Activated CD8-positive, alpha-beta memory T cell treated with anti-CD3 and anti-CD28 coated beads, Interleukin-2, amount 10 ng/mL, durations not matched to agents 7 days and 5 days (primary cell): ENCODE data around the gene CSF1R. TPM values are rescaled to one million over a fixed set of nuclear protein-coding genes. Genes with fewer than 3 reads are reported as not detected.

Experiments used
- ATAC-seq: fragments of 150-1000 bp; cut with Tn5 transposase; one replicate; pipeline ENCODE4 v1.10.0; 2021; ENCODE audit warnings: moderate library complexity
- CTCF ChIA-PET: fragments of 350-600 bp; sonication (Branson Sonifier 250); formaldehyde crosslinking; loops from one replicate; lab custom pipeline; 2021; ENCODE audit warnings: antibody characterized with exemption; lab: Charles Lee
- DNase-seq: peaks from one replicate; pipeline ENCODE4 v3.0.0-alpha.2; 2020
- H3K27ac Mint-ChIP-seq: one replicate; pipeline ENCODE4 v1.8.0; 2021; ENCODE audit warnings: mild to moderate bottlenecking, mixed read lengths
- H3K27me3 Mint-ChIP-seq: one replicate; pipeline ENCODE4 v1.8.0; 2021; ENCODE audit warnings: mixed read lengths
- H3K36me3 Mint-ChIP-seq: one replicate; pipeline ENCODE4 v1.8.0; 2021; ENCODE audit warnings: mild to moderate bottlenecking, mixed read lengths
- H3K4me1 Mint-ChIP-seq: one replicate; pipeline ENCODE4 v1.8.0; 2021; ENCODE audit warnings: mixed read lengths
- H3K4me3 Mint-ChIP-seq: one replicate; pipeline ENCODE4 v1.8.0; 2021; ENCODE audit warnings: mild to moderate bottlenecking, moderate library complexity, mixed read lengths
- H3K9me3 Mint-ChIP-seq: one replicate; pipeline ENCODE4 v1.8.0; 2022; ENCODE audit warnings: low read depth, mixed read lengths
- total RNA-seq, 2 experiments: library from RNA; stranded (reverse); gene quantifications; one replicate each; pipeline ENCODE4 v1.2.3, GENCODE V29; 2021

The CSF1R gene
- total RNA-seq, 2 experiments from 2014 or later, result 0.26 TPM; not detected in 1

DNA sequence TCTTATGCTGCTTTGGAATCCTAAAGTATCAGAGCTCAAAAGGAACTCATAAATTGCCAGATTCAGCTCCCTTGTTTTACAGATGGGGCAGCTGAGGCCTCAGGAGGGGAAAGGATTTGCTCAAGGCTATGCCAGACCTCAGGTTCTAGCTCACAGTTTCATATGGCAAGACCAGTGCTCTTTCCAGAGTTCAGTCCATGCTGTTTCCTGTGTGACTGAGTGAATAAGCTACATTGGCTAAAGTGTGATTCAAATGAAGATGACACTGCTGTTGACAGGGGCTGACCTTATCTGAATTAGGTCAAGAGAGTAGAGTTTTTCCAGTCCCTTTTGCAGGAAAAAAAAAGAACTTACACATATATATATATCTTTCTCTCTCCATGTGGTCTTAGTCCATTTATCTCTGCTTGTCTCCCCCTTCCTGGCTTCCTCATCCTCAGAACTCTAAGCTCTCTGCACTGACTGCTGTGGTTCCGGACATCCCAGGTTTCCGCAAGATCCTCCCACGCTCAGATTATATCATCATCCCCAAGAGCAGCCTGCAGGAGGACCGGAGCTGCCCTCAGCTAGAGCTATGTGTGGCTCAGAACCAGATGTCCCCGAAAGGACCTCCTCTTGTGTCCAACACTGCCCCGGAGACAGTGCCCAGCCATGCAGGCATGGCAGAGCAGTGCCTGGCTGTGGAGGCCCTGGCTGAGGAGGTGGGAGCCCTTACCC, 76.5 kb downstream of the CSF1R start:
- H3K27ac Mint-ChIP-seq, result no peak overlapping the region
- CTCF ChIA-PET, result no interaction called here
- H3K27me3 Mint-ChIP-seq, result no peaks in the 10 kb centered on the region
- ATAC-seq (no peak), DNase-seq (no peak)
- H3K4me3 Mint-ChIP-seq, result no peak overlapping the region
- no peaks in the 10 kb centered on the region for H3K9me3 Mint-ChIP-seq
- peaks cover 19% of the 10 kb centered on the region for H3K4me1 Mint-ChIP-seq
- peaks cover 80% of the 10 kb centered on the region for H3K36me3 Mint-ChIP-seq

DNA sequence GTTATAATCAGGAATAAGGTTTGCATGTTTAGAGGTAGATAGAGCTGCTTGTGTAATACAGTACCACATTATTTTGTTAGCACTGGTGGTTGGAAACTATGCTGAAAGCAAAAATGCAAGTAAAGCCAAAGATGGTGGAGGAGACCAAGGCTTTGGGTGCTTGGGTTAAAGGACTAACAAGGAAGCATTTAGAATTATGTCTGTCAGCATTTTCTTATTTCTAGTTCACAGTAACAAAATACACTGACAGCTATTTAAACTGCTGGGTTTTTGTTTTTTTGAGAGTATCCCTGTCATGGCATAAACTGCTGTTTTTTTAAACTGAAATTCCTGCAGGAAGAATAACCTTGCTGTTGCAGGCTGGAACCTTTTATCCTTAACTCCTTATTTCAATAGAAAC, 79.3 kb downstream of the CSF1R start:
- CTCF ChIA-PET, result interaction anchor here (0.6 to 1.0 kb wide), 3 partner anchors 45 to 211 kb away, joined by 3 to 4 read pairs (median 3); no protein-coding TSS in a partner anchor
- Mint-ChIP-seq H3K27ac (no peak overlapping the region), H3K4me1 (peaks cover 40% of the 10 kb centered on the region), H3K9me3 (no peaks in the 10 kb centered on the region), H3K4me3 (no peak overlapping the region), H3K36me3 (peaks cover 65% of the 10 kb centered on the region), H3K27me3 (no peaks in the 10 kb centered on the region)
- DNase-seq, result no peak
- ATAC-seq, result no peak

DNA sequence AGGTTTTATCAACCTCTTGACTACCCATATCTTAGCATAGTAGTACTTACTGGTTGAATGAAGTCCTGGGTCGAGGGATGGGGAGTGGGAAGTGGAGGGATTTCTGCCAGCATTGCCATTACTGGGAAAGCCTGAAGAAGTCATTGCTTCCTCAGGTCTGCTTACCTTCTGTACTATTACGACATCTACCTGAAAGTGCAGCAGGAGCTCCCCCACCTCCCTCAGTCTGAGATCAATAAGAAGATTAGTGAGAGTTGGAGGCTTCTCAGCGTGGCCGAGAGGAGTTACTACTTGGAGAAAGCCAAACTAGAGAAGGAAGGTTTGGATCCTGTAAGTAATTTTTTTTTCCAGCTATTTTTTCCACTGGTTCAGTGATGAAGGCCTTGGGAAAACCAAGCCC, 80.0 kb downstream of the CSF1R start:
- H3K27ac Mint-ChIP-seq, result no peak overlapping the region
- DNase-seq (no peak), ATAC-seq (no peak)
- H3K4me3 Mint-ChIP-seq, result no peak overlapping the region
- H3K36me3 Mint-ChIP-seq, result peaks cover 64% of the 10 kb centered on the region
- H3K9me3 Mint-ChIP-seq, result no peaks in the 10 kb centered on the region
- CTCF ChIA-PET, result interaction anchor here (0.6 to 1.0 kb wide), 2 partner anchors 44 to 92 kb away, joined by 3 to 4 read pairs; no protein-coding TSS in a partner anchor
- H3K4me1 Mint-ChIP-seq, result peaks cover 46% of the 10 kb centered on the region
- H3K27me3 Mint-ChIP-seq, result no peaks in the 10 kb centered on the region

Other genes starting within 250 kb of the CSF1R start
- gene PDE6A, start 141.8 kb downstream of the CSF1R start, total RNA-seq, result not detected
- gene SLC26A2, start 125.8 kb downstream of the CSF1R start, total RNA-seq, result 1 to 10 TPM; 6.2 to 8.4 TPM
- 1 to 10 TPM; 1.7 to 2.9 TPM for gene TIGD6, start 85.9 kb downstream of the CSF1R start, total RNA-seq
- gene HMGXB3, start 85.8 kb downstream of the CSF1R start, total RNA-seq, result 10 to 100 TPM; 44.1 to 49.4 TPM
- 10 to 100 TPM; 53.3 to 68.9 TPM for gene PDGFRB, start 69.3 kb upstream of the CSF1R start, total RNA-seq
- gene CDX1, start 80.2 kb upstream of the CSF1R start, total RNA-seq, result not detected
- gene SLC6A7, start 103.5 kb upstream of the CSF1R start, total RNA-seq, result not detected
- not detected for gene CAMK2A, start 203.2 kb upstream of the CSF1R start, total RNA-seq
- gene ARSI, start 216.4 kb upstream of the CSF1R start, total RNA-seq, result not detected